GM18511 (cell line): ENCODE data around the gene ATP6V1F.
A peak's percentile ranks its signal among the peaks of the same experiment; 100 is the strongest.

Experiments
- ATAC-seq: cut with Tn5 transposase; IDR thresholded peaks from one replicate; pipeline ENCODE4 v1.9.1; 2021; ENCODE audit warnings: mild to moderate bottlenecking, moderate library complexity; ENCODE audit not compliant: unreplicated experiment

Gene ATP6V1F

DNA sequence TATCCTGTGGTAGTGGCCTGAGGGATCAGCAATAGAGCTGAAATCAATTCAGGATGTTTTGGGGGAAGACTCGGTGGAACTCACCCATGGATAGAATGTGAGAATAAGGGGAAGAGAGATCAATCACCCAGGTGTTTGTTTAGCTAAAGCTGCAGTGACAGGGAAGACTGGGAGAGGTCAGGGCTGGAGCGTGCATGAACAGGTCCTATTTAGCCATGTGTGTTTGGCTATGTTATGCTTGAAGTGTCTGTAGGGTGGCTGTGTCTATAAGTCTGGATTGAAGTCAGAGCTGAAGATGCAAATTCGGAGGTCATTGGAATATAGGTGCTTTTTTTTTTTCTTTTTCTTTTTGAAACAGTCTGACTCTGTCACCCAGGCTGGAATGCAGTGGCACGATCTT is 4.6 kb downstream of the ATP6V1F start:
- no peak for ATAC-seq

DNA sequence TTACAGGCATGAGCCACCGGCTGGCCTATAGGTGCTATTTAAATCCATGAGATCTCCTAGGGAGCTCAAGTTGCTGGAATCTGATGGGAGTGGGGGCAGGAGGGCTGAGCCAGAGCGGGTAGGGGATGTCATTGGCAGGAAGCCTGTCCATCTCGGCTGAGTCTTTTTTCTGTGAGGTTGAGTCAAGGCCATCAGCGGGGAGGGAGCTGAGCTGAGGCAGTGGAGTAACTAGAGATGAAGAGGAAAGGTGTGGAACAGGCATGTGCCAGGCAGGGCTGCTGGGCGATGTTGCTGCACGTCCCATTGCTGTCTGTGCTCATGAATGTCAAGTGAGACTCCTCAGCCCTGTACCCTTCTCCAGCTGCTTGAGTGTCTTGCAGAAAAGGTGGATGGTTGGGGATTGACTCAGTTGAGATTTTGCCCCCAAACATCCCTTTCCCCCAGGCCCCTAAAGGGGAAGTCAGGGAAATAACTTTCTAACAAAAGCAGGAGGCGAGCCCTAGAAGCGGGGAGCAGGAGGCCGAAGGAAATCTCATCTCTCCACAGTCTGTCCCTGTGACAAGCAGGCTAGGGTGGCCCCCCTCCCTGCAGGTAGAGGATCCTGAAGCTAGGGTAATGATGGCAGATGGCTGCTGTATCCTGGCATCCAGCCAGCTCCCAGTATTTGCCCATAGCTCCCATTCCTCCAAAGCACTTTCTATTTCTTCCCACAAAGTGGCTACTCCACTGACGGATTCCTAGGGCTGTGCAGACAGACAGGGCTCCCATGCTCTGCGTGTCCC is 5.4 kb downstream of the ATP6V1F start:
- no peak for ATAC-seq

DNA sequence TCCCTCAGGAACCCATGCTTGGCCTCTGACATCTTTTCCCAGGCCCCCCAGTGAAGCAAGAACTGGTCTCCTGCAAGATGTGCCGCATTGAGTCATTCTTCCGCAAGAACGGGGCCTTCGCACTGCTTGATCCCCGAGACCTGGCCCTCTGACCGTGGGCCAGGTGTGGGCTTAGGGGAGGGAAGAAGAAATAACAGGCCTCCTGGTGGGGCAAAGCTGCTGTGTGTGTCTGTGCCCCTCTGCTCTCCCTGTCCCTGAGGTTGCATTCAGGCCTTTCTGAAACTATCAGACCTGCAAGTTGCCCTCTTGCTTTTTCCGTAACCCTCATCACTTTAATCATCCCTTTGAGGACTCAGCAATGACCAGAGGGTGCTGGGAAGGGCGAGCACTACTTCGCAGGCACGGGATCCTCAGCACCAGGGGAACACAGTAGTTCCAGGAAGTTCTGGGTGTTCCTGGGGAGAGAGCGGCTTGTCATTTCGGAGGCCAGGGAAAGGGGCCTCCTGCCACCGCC is 6.0 kb downstream of the ATP6V1F start:
- peak; percentile 12 for ATAC-seq

DNA sequence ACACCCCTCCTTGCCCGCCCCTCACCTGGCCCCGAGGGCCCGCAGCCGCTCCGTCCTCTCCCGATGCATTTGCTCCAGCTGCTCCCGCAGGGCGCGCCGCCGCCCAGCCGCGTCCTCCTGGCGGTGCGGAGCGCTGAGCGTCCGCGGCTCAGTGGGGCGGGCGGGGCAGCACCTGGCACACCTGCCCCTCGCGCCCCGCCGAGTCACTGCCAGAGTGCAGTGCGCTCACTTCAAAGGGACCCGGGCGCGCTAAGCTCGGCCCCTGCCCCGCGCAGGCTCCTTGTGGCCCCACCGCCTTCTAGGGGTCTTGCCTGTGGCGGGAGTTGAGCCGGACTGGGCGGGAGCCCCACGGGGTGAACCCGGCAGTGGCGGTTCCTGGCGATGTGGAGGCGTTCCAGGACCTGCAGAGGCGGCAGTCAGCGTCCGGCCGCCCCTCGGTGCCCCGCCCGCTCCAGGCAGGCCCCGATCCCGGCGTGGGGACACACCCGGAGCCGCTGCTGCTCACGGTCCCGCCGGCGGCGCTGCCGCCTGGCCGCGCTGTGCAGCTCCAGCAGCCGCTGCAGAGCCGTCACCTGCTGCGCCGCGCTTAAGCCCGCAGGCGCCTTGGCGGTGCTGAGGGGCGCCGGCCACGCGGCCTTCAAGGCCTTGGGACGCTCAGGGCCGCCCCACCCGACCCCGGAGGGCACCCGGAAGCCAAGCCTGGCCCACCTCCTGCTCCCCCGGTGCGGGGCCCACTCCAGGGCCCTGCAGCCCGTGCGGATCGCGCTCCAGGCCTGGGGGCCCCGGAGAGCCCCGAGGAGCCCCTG is 6.7 kb downstream of the ATP6V1F start:
- peak; percentile 79 for ATAC-seq

DNA sequence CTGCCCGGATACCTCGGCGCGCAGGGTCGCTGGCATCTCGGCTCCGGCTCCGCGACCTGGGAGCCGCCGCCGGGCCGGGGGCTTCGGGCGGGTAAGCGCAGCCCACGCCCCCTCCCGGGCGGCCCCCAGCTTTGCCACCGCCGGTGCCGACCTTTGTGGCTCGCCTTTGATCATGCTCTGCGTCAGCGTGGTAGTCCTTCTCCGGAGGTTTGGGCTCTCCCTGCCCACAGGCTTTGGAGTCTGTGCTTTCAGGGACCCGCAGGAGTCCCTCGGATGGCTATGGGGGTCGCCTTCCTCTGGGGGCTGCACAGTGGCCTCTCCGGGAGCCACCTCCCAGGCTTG is 7.3 kb downstream of the ATP6V1F start:
- peak; percentile 17 for ATAC-seq

DNA sequence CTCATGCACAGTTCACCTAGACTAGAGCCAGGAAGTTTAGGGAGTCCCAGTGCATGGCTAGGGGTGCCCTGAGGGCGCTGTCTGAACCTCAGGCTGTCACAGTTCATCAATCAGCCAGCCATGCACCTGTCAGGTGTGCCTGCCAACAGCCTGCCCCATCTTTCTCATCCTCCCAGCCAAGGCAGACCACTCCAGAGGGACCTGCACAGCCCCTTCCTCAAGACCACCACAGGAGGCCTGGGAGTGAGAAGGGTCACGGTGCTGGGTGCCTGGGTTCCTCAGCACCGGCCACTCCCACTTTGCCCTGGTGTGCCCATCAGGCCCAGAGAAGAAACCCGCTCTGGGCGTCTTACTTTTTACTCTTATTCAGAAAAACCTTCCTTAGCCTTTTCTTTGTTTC is 8.4 kb downstream of the ATP6V1F start:
- no peak for ATAC-seq

DNA sequence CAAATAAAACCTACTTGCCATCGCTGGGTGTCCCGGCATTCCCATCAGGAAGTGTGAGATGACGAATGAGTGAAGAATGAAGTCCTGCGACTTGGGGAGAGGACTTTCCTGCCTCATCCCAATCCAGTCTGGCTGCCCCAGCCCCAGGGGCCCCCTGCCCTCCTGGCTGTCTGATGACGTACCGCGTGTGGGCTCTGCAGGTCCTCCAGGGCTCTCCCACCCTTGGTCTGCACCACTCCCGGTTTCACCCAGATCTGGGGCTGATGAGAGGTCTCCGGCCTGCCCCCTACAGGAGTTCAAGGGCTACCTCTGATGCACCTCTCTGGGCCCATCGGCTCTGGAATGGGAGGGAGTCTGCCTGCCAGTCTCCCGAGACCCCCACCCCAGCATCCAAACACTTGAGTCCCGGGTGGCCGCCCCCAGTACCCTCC is 9.8 kb downstream of the ATP6V1F start:
- ATAC-seq = no peak

DNA sequence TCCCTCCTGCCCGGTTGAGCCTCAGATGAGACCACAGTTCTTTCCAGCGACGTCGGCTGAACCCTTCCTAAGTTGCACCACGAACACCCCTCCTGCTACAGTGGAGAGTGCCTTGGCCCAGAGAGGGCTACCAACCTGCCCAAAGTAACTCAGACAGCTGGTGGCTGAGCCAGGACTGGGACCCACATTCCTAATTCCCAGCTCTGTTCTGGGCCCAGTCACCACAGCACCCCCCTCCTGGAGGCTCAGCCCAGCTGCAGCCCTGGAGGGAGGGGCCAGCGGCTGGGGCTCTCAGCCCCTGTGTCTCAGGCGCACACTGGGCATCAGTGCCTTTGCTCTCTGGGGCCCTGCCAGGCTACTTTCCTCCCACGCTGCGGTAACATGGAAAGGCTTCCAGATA is 10.6 kb downstream of the ATP6V1F start:
- ATAC-seq = no peak

DNA sequence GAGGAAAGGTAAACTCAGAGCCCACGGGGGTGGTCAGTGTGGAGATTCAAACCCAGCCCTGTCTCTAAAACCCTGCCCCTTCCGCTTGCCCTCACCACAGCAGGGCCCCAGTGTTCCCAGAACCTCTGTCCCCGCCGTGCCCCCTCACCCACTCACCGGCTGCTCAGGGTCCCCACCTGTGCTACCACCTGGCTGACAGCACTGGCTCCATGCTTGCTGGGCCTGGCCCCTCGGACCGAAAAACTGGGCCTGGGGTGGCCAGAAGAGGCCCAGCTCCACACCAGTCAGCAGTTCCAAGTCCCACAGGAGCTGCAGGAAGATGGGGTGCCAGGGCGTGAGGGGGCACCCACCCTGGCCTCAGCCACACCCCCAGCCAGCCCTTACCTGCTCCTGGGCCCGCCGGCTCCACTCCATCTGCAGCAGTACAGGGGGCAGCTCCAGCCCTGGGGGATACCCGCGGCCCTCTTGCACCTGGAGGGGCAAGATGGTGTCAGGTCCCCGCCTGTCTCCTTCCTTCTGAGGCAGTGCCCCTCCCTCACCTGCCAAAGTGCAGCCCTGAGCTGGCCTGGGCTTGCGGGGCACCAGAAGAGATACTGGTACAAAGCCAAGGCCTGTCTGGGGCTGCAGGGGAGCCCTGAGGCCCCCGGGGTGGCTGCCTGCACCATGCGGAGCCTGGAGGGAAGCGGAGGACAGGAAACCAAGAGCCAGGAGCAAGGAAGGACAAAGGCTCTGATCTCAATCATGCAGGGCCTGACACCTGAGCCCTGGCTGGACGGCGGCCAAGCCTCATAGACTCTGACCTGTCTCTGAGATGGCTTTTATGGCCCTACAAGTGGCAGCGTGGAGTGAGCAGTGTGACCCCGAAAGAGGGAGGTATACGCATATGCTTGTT is 11.7 kb downstream of the ATP6V1F start:
- no peak for ATAC-seq

DNA sequence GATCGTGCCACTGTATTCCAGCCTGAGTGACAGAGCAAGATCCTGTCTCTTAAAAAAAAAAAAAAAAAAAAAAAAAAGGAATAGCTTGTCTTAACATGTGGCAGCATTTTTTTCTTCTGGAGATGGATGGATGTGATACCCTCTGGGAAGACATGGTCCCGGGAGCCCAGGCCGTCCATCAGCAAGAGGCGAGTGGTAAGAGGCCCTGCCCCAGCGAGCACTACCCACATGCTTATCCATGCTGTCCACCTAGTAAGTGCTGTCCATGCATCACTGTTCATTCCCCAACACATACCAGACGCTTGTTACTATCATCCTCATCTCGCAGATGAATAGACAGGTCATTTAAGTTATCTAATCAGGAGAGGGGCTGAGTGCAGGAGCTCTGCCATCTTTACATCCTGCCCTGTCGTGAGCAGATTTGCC is 12.9 kb downstream of the ATP6V1F start:
- ATAC-seq = no peak

DNA sequence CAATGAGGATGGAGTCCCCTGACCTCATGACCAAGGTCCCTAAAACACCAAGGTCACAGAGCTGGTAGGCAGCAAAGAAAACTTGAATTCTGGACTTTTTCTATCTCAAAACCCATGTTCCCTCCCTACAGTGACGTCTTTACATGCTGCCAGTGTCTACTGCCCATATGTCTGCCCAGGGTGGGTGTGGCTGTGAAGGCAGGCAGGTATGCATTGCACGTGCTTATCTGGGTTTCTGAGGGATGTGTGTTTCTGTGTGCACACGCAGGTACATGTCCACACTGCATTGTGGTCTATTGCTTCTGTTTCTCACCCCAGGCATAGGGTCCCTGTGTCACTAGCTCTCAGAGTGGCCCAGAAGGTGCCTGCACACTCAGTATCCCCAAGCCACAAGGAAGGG is 13.5 kb downstream of the ATP6V1F start:
- no peak for ATAC-seq

DNA sequence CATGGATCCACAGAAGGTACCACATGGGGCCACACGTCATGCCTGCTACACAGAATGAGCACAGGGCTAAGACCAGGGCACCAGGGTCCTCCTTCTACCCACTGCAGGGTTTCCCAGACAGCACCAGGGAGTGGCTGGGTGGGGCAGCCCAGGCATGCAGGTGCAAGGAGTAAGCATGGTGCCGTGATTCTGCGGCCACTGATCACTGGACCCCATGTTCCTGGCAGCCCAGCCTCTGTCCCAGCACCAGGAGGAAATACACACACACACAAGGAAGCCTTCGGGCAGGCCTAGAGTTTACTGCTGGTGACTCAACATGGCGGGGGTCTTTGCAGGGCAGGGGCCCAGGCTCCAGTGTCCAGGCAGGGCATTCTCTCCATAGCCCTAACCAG is 13.9 kb downstream of the ATP6V1F start:
- ATAC-seq = no peak

DNA sequence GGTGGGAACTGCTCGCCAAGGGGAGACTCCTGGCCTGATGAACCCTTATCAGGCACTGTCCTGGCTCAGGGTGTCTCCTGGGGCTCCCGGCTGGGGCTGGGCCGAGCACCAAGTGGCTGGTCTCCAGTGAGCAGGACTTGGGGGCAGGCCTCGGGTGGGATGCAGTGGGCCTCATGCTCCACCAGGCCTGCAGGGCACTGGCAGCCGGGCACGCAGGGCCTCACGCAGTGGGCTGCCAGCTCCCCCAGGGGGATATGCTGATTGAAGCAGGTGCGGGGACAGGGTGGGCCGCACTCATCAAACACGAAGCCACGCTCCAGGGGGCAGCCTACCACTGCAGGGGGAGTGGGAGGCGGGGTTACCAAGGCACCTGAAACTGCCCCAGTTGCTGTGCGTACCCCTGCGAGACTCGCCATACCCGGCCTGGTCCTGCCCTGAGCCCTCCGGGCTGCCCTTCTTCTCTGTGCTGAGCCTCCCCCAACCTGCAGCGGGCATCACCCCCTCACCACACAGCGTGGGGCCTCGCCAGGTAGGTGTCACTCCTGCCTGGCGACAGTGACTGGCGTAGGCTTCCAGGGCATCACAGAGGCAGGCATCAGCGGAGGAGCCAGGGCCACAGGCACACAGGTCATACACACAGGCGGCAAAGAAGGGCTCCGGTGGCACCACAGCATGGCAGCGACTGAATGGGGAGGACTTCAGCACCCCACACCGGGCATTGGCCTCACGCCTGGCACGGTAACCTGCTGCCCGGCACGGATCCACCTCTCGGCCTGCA is 14.5 kb downstream of the ATP6V1F start:
- no peak for ATAC-seq

DNA sequence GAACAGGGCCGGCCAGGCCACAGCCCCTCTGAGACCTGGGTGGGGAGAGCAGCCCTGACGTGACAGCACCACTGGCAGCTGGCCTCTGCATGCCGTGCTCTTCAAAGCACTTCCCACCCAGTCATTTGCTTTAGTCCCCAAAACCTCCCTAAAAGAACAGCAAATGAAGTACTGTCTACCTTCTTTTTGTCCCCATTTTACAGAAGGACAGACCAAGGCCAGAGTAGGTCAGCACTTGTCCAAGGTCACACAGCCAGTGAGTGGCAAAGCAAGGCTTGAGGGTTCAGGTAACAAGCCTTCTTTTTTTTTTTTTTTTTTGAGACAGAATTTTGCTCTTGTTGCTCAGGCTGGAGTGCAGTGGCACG is 15.1 kb downstream of the ATP6V1F start:
- no peak for ATAC-seq

DNA sequence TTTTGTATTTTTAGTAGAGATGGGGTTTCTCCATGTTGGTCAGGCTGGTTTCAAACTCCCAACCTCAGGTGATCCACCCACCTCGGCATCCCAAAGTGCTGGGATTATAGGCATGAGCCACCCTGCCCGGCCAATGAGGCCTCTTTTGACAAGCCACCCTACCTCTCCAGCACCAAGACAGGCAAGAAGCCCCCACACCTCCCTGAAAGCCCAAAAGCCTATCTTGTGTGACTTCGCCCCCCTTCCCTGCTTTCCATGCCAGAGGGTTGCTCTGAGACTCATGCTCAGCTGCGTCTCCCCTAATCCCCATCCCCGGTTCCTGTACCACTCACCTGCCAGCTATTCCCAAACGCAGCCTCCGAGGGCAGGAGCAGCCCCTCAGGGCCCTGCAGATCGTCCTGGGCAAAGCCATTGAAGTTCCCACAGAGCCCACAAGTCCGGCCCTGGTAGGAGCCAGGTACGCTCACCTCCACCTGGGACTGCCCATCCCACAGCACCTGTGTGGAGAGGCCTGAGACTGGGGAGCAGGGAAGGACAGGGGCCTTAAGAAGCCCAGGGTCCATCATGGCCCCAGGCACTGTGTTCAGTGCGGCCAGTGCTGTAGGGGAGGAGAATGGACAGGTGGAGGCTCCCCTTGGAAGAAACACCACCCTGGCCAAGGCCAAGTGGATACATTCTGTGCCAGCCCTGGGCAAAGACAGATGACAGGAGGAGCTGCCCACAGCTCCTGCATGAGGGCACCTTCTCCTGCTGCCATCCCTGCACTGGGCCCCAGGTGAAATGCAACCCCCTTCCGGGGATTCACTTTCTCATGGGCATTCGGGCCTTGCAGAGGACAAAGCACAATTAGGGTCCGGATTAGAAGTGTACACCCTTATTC is 15.8 kb downstream of the ATP6V1F start:
- ATAC-seq = no peak

DNA sequence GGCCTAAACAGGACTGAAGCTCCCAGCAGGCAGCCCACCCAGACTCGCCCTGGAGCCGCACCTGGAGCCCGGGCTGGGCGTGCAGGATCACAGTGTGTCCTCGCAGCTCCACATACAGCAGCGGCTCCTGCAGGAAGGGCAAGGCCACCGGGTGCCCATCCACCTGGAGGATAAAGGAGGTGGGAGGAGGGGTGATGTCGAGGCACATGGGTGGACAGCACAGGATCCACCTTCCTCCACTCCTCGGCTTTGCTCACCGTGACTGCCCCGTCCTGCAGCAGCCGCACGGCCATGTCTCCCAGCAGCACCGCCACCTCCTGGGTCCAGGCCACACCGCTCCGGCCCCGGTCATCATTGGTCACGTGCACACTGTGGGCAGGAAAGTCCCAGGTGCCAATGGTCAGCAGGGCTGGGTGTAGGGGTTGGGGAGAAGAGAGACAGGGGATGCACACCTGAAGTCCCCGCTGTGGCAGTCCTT is 16.8 kb downstream of the ATP6V1F start:
- ATAC-seq = no peak

DNA sequence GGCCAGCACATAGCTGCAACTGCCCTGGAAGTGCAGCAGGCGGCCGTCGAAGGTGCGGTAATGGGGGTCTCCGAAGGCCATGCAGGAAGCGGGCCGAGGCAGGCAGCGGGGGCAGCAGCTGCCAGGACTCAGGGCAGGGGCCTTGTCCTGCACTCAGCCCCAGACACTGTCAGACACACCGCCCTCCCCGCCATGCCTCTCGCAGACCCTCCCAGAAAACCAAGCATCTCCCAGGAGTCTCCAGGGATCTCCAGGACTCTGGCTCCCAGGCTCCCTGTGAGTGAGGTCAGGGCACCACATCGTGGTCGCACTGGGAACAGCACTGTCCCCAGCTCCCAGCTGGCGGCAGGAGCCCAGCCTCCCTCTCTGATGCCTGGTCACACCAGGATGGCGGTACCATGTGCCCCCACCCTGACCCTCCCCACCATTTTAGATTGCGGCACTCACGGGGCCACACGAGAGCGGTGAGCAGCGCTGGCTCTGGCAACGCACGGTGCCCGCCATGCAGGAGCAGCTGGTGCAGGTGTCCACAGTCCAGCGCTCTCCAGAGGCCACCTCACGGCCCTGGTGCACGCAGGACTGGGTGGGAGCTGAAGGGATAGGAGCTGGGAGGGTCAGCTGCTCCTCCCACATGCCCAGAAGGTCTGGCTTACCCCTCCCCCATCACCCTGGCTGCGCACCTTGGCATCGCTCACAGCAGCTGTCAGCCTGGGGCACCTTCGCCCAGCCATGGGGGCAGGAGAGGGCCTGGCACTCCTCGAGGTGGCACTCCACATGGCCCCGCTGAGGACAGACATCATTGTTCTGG is 17.5 kb downstream of the ATP6V1F start:
- no peak for ATAC-seq

DNA sequence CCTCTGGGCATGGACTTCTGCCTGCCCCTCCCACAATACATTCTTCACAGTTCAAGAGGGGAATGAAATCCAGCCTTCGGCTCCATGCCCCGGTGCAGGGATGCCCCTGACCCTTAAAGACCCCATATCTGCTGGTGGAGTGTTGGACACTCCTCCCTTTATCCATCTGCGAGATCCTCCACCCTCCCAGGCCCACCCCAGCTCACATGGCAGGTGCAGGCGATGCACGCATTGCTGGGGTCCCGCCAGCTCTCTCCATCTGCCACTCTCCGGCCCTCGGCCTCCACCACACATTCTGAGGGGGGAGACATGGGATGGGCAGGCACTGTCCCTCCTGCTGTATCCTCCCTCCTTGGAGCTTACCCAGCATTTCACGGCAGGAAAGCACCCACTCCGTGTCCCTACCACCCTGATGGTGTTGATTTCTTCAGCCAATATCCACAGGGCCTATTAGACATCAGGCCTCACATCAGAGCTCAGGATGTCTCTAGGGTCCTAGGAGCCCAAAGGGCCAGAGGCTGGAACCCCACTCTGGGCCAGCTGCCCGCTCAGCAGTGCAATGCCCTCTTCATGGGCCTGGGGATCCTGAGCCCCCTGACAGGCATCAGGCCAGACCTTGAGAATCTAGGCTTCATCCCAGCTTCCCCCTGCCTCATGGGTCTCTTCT is 18.3 kb downstream of the ATP6V1F start:
- no peak for ATAC-seq
